Measurements from ENCODE around the gene DELE1. TPM values are rescaled to one million over a fixed set of nuclear protein-coding genes. Genes with fewer than 3 reads are reported as not detected.

DELE1 gene
- polyA plus RNA-seq (2011; rRNA removed) (54.7 and 72.3 TPM in 2 replicates), polyA minus RNA-seq (2011; rRNA and poly(A)+ RNA removed) (54.0 and 88.1 TPM in 2 replicates)

GRCh38 chr5:141923448-141924313 is at the start of gene DELE1:
TSS of gene DELE1 (plus strand) at chr5:141923871. CDS start at chr5:141923942, 71 bp downstream.
- DNase-seq (ENCODE audit: low read depth, low spot score): peak; percentile 68
- Histone ChIP-seq H3K4me3 (ENCODE audit: low read depth, low read length) (peak within 1 kb of the TSS; percentile 87), H3K27ac (ENCODE audit: low read depth, low read length) (peak within 1 kb of the TSS; percentile 99), H3K9me3 (ENCODE audit: control insufficient read depth, insufficient read depth, low read length) (no peaks in the 10 kb centered on the region; the same call in 1 of the 2 replicates), H3K27me3 (ENCODE audit: control insufficient read depth, insufficient read depth, low read length) (no peaks in the 10 kb centered on the region)
- CTCF ChIA-PET: interaction anchor here (0.6 to 2.6 kb wide), 5 partner anchors 21 to 231 kb away, joined by 3 to 19 read pairs (median 9); partner anchors contain the start of gene RNF14
- POLR2A ChIA-PET: interaction anchor here (0.6 to 1.6 kb wide), 14 partner anchors 12 to 242 kb away, joined by 3 to 9 read pairs (median 4); partner anchors contain the start of genes ARAP3, PCDH12 and RNF14
- TF ChIP-seq CTCF (IDR thresholded peaks at IDR 0.05; ENCODE audit: low read depth, low read length): no peak

- POLR2A ChIA-PET: interaction anchor here (0.7 kb wide), 1 partner anchor 62 kb away, joined by 3 read pairs; no protein-coding TSS in a partner anchor
- peaks cover 73% of the 10 kb centered on the region for H3K27me3 ChIP-seq (ENCODE audit: control insufficient read depth, insufficient read depth, low read length)
- DNase-seq (ENCODE audit: low read depth, low spot score): no peak
- H3K4me3 ChIP-seq (ENCODE audit: low read depth, low read length): no peak overlapping the region
- H3K9me3 ChIP-seq (ENCODE audit: control insufficient read depth, insufficient read depth, low read length): no peaks in the 10 kb centered on the region; the same call in 1 of the 2 replicates
- no peak overlapping the region for H3K27ac ChIP-seq (ENCODE audit: low read depth, low read length)
- TF ChIP-seq CTCF (IDR thresholded peaks at IDR 0.05; ENCODE audit: low read depth, low read length): no peak
- CTCF ChIA-PET: no interaction called here
Observed at GRCh38 chr5:141873933-141874261, 49.8 kb upstream of the DELE1 start.

- CTCF ChIA-PET: no interaction called here
- H3K9me3 ChIP-seq (ENCODE audit: control insufficient read depth, insufficient read depth, low read length): no peaks in the 10 kb centered on the region; the same call in 1 of the 2 replicates
- TF ChIP-seq CTCF (IDR thresholded peaks at IDR 0.05; ENCODE audit: low read depth, low read length): no peak
- no peak for DNase-seq (ENCODE audit: low read depth, low spot score)
- H3K27me3 ChIP-seq (ENCODE audit: control insufficient read depth, insufficient read depth, low read length): peaks cover 71% of the 10 kb centered on the region
- H3K27ac ChIP-seq (ENCODE audit: low read depth, low read length): no peak overlapping the region
- no peak overlapping the region for H3K4me3 ChIP-seq (ENCODE audit: low read depth, low read length)
- POLR2A ChIA-PET: no interaction called here
Observed at GRCh38 chr5:141874262-141874964, 49.3 kb upstream of the DELE1 start.

GRCh38 chr5:141875022-141875740 is 48.5 kb upstream of the DELE1 start:
- ChIA-PET CTCF (interaction anchor here (0.6 kb wide), 1 partner anchor 1597 kb away, joined by 4 read pairs; no protein-coding TSS in a partner anchor), POLR2A (no interaction called here)
- no peak for TF ChIP-seq CTCF (IDR thresholded peaks at IDR 0.05; ENCODE audit: low read depth, low read length)
- H3K27ac ChIP-seq (ENCODE audit: low read depth, low read length): no peak overlapping the region
- no peaks in the 10 kb centered on the region; the same call in 1 of the 2 replicates for H3K9me3 ChIP-seq (ENCODE audit: control insufficient read depth, insufficient read depth, low read length)
- H3K4me3 ChIP-seq (ENCODE audit: low read depth, low read length): no peak overlapping the region
- peaks cover 70% of the 10 kb centered on the region for H3K27me3 ChIP-seq (ENCODE audit: control insufficient read depth, insufficient read depth, low read length)
- DNase-seq (ENCODE audit: low read depth, low spot score): no peak
